Smooth muscle cell of the brain vasculature (primary cell): ENCODE measurements around the gene SGMS1.

Source experiments
- DNase-seq: peaks from one replicate; pipeline ENCODE4 v3.0.0-alpha.2; 2012; ENCODE audit warnings: low read depth, low spot score

The SGMS1 gene

DNA sequence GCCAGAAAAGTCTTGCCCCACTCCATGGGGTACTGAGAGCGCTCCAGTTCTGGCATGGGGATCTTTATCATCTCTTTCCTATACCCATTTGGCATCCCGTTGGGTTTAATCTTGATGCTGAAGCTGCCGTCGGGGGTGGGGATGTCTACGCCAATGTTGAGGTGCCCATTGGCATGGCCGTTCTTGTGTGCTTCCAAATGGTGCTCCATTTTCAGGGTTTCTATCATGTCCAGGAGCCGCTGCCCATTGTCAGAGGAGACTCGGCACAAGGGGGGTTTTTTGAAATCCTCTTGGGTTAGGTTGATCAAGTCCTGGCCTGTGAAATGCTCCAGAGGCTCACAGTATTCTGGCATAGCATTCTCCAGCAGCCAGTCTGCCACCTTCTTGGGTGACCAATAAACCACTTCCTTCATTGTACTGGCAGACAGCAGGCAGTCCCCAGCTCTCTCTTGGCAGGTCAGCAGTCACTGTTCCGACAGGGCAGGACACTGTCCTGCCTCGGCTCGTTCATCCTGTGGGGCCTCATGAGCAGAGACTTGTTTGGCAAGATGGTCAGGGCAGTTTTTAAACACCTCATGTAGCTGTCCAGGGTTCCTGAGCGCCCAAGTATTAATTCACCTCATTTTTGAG lies 279.9 kb downstream of the SGMS1 start:
- DNase-seq = no peak

DNA sequence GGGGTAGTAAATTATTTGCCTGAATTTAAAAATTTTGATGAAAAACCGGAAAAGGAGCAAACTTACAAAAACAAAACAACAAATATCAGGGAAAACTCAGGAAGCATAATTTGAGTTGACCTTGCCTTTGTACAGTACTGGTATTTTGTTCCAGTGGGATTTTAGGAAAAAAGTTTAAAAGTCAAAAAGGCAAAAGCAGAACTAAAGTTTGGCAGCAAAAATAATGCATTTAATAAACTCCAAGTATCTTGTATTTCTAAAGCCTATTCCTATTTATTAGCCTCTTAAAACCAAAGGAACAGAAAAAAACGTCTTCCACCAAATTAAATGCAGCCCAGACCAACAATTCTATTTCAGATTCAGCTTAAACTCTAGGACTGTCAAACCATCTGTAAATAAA lies 281.8 kb downstream of the SGMS1 start:
- no peak for DNase-seq

DNA sequence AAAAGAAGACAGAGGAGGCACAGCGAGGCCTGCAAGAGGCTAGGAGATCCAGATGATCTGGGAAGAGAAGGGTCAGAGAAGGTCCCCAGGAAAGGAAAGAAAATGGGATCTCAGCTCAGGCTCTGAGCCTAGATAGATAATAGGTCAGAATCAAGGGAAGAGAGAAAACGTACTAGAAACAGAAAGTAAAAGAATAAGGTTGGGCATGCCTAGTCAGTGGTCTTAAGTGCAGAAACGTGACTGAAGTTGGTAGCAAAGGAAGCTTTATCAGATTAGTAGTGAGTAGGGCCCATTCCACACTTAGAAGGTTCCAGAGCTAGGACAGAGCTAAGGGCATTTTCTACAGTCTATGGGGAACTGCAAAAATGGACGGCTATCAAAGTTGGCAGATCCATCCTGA lies 287.6 kb downstream of the SGMS1 start:
- DNase-seq = no peak

DNA sequence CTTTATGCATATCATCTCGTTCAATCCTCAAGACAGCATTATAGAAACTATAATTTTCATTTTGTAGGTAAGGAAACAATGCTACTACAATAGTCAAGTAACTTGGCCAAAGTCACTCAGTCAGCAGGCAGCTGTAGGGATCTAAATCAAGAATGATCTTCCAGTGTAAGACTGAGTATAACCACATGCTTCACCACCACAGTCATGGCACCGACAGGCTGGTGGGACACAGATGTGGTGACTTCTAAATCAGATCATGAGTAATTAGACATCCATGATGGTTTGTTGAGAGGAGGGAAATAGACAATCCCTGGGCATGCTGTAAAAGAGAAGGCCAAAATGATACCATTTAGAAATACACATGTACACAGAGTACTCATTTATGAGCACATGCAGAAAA lies 288.4 kb downstream of the SGMS1 start:
- DNase-seq = no peak

DNA sequence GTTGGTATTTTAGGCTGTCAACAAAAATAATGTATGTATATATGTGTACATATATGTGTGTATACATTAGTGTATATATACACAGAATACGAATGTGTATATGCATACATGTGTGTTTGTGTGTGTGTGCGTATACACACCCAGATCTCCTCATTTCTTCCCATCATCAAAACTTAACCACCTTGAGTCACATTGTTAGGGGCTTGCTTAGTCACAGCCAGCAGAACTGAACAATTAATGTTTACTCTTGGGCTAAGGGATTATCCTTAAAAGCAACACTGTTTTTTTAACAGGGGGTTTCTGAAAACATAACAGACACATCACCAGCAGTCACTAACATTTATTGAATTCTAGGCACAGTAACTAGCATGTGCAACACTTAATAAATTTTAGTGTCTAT lies 289.5 kb downstream of the SGMS1 start:
- DNase-seq = no peak

DNA sequence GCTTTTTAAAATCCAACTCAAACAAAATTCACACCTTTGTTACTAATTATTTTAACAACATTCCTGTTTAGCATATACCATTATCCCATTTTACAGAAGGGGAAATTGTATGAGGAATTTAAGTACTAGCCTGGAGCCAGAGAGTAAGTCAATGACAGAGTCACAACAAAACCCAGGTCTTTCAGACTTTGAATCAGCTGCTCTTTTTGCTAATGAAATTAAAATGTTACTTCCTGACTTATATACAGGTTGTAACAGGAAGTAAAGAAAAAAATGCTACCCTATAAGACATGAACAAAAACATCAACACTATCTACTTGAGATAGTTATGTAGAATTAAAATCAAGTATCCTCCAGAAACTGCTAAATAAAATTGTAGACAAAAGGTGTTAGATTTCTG lies 289.9 kb downstream of the SGMS1 start:
- DNase-seq = no peak

DNA sequence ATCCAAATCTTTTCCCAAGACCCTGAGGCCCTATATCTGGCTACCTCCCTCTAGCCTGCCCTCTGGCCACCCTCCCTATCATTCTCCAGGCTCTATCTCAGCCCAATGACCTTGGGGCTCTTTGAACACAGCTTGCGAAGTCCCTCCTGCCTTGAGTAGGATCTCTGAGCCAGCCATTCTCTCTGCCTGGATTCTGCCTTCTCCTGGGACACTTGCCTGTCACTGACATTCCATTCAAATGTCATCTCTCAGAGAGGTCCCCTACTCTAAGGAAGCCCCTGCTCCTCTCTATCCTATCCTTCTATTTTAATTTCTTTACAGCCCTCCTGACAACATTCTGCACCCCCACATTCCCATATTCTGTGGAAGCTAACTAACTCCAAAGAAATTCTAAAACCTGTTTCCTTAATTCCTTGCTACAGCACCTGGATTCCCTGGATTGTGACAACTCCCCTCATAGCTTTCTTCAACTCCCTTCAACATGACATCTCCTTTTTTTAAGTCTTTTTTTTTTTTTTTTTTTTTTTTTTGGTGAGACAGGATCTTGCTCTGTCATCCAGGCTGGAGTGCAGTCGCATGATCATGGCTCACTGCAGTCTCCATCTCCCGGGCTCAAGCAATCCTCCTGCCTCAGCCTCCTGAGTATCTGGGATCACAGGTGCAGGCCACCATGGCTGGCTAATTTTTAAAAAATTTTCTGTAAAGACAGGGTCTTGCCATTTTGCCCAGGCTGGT lies 291.5 kb downstream of the SGMS1 start:
- no peak for DNase-seq

DNA sequence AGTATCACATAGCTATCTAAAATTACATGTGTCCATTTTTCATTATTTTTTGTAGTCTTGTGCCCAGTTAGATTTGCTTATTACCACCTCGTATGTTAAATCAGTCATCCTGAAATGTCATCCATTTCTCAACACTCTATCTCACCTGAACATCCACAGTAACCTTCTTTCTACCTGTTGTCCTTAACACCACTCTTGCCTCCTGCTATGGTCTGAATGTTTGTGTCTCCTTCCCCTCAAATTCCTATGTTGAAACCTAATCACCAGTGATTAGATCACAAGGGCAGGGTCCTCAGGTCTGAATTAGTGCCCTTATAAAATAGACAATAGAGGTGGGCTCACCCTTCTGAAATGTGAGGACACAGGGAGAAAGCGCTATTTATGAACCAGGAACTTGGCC lies 292.3 kb downstream of the SGMS1 start:
- DNase-seq = no peak

DNA sequence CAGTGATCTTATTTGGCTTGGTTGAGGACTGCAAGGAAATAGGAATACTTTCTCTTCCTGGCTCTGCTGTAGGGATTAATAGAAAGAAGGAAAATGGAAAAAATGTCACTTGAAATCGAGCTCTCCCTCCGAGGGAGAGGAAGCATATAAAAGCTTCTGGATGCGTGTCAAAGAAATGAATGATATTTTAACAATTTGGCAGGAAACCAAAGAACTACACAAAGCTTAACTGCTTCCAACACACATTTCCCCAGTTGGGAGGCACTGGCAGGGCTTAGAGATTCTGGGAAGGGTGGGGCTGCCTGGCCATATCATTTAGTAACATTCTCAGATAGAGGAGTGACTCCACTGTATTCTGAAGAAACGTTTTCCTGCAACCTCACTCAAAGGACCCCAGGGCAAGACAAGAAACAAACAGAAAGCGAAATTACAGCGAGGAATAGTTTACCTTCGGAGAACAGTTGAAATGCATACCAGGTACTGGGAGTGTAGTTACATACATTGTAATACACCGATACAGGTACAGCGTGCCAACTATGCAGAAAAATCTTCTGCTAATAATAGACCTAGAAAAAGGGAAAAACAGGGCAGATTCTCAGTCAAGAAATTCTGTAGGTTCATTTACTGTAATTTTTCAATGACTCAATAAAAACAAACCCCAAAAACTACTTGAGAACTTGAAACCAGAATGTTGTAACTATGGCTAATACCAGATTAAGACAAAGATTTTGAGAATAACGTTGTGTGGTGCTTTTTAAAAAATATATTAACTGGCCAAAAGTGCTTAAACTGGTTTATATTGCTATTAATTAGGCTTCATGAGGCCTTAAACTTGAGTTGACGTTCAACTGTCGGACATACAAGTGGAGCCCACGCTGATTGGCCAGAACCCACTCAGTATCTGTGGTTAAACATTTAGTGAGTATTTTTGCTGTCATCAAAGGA lies 296.7 kb downstream of the SGMS1 start:
- DNase-seq = no peak

DNA sequence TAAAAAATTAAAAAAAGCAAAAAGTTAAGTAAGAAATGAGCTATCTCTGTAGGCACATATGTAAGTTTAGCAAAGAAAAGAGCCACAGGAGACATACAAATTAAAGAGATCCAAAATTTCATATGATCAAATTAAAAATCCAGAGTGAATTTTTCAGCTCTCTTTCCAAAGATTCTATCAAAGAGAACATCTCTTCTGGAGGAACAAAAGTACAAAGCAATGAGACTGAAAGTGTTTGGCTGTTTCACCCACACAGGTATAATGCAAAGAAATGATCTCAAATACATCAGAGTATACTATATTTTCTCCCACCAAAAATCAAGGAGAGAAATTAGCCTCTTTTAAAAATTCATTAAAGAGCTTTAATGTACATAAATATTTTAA lies 297.6 kb downstream of the SGMS1 start:
- no peak for DNase-seq

DNA sequence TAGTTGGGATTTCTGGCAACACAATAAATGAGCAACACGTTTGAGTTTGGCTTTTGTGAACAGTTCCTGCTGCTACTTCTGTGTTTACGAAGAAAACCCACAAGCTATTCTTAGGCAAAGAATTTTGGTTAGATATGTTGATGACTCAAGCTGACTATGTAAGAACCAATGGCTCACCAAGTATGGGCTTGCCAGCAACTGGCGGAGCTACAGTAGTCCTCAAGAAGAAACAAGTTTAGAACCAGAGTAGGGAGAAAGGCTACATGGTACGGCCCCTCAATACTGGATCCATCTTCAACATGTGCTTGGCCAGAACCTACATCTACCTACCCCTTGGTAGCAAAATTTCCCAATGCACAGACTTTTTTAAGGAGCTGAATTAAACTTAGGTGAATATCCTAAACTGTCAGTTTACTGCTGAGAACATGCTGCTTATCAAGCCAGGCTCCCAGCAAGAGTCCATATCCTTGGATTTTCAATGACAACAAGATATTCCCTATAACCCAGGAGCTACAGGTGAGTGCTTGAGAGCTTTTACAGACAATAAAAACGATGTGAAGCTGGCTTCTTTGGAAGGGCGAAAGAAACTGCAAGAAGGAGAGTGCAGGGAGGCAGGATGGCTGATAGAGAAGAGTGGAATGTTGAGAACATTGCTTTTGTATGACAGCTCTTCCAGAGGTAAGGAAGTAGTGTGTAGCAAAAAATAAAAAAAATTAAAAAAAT lies 298.1 kb downstream of the SGMS1 start:
- peak; percentile 69 for DNase-seq

DNA sequence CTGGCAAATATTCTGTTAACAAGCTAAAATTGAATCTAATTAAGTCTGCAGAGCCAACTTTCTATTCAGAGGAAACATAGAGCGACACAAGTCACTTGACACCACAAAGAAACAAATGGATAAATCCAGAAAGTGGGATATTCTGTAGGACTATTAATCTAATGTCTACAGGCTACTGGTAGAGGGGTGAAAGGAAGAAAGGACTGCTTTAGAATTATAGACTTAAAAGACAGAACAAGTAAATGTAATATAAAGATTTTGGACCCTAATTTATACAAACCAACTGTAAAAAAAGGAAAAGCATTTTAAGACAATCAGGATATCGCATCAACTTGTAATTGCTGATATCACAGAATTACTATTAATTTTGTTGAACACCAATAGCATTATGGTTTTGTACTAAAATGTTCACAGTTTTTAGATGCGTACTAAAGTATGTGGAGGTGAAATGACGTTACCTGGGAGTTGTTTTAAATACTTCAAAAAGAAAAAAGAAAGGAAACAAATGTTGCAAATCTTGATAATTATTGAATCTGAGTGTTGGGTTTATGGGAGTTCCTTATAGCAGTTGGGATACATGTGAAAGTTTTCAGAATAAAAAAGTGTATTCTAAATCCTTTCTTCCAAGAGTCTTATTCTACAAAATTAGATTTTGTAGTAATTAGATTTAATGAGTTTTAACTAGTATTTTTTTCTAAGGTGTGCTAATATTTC lies 298.9 kb downstream of the SGMS1 start:
- no peak for DNase-seq

DNA sequence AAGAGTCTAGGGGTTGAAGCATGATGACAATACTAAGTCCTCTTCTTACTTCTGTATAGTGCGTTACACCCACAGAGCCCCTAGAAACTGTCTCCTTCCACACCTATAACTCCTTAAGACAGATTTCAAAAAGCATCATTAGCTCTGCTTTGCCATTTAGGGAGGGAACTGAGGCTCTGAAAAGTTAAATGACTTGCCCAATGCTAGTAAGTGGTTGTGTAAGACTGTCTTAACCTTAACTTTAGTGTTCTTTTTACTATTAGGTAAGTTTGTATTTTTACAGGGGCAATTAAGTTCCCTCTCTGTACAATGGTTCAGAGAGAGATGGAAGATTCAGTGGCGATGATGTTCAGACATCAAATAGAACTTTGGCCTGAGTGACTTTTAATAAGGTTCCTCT lies 299.7 kb downstream of the SGMS1 start:
- DNase-seq = no peak

DNA sequence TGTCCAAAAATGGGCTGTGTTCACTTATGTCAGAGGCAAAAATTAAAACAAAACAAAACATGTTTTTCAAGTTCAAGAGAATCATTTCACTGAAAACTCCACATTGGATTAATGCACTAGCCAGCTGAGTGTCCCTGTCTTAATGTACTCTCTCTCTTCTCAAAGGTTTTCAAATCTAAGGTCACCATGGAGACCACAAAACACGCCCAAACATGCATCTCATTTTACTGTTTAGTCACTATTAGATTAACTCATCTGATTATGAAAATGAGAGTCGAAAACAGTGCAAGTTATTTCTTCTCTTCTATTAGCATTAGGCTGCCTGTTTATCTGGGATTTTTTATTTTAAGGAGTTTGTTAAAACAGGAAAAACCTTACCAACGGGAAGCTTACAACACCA lies 301.7 kb downstream of the SGMS1 start:
- no peak for DNase-seq

DNA sequence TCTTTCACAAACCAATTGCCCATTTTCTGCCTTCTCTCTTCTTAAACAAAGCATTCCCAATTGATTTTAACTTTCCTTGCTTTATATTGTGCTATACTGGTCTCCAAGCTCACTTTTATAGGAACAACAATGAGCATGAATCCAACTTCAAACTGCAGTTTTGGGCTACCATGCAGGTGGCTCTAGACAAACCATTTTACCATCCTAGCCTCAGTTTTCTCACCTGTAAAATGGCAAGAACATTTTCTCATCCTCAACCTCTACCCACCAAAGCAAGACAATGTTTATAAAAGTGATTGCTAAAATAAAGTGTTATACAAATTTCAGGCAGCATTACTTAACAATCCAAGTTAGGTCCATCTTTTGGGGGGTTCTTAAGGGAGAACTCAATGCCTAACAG lies 305.6 kb downstream of the SGMS1 start:
- no peak for DNase-seq

DNA sequence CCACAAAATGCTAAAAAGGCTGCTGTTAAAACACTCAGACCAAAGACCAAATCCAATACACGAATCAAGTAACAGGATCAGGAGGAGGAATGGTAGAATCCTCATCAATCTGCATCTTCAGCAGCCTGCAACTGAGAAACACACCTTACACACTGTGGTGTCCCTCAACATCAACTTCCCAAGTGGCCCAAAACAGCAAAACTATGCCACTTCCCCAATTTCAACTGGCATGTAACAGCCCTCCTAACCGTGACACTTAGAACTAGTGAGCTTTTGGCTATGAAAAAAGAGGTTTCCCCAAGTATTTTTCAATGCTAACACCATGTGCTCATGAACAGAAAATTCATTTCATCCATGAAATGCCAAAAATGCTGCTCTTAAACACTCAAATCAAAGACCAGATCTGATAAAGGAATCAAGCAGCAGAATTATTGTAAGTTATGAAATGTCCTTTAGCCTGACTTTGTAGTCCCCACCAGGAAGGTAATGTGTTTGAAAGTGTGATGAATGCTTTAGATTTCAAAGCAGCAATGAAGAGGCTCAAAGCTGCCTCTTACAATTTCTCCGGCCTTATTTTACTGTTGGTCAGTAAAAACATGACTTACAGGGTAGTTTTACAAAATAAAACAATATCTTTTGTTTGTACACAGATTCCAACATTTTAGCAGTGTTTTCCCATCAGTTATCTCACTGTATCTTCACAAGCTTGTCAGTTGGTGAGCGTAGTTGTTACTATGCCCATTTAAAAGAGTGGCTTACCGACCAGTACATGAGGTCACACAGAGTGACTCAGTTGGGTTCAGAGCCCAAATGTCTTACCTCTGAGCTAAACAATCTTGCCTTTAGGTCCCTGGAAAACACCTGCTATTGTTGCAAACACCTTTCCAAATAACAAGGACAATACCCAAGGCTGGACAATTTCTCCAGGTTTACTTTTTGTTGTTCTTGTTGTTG lies 306.8 kb downstream of the SGMS1 start:
- no peak for DNase-seq

DNA sequence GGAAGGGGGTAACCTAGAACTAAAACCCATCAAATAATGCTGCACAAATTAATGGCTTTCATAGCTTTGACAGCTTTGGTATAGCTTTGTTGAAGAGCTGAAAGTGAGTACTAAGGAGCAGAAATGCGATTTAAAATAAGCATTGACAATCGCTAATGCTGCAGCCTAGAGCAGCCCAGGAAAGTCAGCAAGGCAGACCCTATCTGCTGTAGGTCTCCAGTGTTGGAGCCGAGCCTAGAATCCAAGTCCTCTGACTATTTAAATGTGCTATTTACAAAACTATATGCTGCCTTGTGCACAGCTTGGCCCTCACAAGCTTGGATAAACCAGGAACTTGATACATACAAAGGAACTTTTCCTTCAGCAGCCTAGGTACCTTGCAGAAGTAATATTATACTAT lies 307.6 kb downstream of the SGMS1 start:
- DNase-seq = no peak

DNA sequence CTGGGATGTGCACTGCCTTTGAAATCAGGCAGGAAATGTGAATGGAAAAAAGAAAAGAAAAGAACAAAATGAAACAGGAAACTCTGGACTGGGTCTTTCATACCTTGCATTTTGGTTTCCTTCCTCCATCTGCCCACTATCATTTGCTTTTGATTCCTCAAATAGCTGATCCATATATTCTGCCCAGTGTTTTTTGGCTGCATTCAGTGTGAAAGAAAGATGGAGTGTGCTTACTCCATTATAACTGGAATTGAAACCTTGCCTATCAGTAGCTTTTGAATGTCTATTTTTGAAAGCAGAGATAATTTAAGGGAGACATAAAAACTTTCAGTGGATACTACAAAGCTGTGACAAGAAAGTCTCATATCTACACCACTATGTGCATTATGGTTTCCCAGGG lies 308.3 kb downstream of the SGMS1 start:
- no peak for DNase-seq

DNA sequence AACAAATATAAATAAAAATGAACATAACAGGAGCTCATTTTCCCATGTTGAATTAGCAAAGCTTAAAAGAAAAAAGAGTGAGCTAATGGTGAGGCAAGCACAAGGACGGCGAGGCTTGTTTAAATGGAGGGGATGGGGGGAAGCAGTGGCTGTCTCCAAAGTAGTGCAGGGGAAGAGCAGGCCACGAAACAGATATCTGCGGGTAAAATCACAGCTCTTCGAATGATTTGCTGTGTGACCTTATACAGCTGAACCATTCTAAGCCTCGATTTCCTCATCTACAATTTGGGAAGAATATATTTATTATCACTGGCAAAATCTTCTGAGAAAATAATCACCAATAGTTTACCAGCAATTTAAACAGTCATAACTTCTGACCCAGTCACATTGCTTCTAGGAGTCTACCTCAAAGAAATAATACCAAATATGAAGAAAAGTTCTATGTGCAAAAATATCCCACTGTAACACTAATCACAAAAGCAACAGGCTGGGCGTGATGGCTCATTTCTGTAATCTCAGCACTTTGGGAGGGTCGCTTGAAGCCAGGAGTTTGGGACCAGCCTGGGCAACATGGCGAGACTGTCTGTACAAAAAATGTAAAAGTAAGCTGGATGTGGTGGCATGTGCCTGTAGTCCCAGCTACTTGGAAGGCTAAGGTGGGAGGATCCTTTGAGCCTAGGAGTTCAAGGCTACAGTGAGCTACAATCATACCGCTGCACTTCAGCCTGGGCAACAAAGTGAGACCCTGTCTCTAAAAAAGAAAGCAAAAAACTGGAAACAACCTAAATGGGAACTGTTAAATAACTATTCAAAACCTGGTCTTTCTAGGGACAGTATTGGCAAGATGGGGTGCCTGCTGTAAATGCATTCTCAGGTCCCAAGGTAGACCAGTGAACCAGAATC lies 309.3 kb downstream of the SGMS1 start:
- DNase-seq = no peak
